ENCODE measurements around the gene LRRD1. TPM values are rescaled to one million over a fixed set of nuclear protein-coding genes. Genes with fewer than 3 reads are reported as not detected.

LRRD1 gene
- total and polyA plus RNA-seq, 2 of the 8 experiments (the other 6 are each of a cell fraction or from before 2014, with no cell fraction given), result not detected

DNA sequence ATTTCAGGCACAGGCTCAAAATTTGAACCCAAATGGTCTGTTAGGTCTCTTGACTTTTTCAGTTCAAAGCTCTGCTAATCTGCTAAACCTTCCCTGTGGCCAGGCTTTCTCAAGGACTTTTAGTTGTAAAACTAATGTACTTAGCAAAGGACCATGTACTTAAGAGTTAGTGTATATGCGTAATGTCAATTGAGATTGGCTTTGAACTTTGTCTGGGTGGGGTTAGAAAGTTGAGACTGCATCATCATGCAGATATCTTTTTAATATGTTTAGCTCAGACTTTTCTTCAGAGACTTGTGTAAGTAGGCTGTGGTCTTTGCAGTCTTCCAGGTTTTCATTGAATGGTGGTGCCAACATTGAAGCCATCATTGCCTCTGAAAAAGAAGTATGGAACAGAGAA lies 78.4 kb downstream of the LRRD1 start:
- DNase-seq (ENCODE audit: low read depth in 1 of 2, low spot score in 2 of 2) (no peak), FAIRE-seq (no peak)
- Histone ChIP-seq H3K79me2 (ENCODE audit: control insufficient read depth in 1 of 2, insufficient read depth in 2 of 2, low read length in 2 of 2) (no peaks in the 10 kb centered on the region), H2AK5ac (ENCODE audit: low read depth, low read length) (no peak overlapping the region), H3K4me3 (ENCODE audit: extremely low read depth in 1 of 4, insufficient read depth in 2 of 4, low read depth in 3 of 4, low read length in 4 of 4) (no peak overlapping the region), H3K79me1 (ENCODE audit: low read depth, low read length) (no peaks in the 10 kb centered on the region), H3K18ac (ENCODE audit: extremely low read depth, low read length) (no peak overlapping the region), H3K36me3 (ENCODE audit: control insufficient read depth in 2 of 4, insufficient read depth in 4 of 4, low read length in 3 of 4) (peaks cover 6 to 25% (median 17%) of the 10 kb centered on the region in 4 experiments; a peak in 6 of 8 replicates), H3K23ac (ENCODE audit: insufficient read length) (no peak overlapping the region), H4K91ac (replicated peaks; ENCODE audit: insufficient read length, low read length) (no peak overlapping the region), H3K4me1 (replicated peaks in 1 of 4; ENCODE audit: control insufficient read depth in 3 of 4, insufficient read depth in 4 of 4, low read length in 3 of 4) (no peaks in the 10 kb centered on the region), H4K20me1 (replicated peaks in 1 of 2; ENCODE audit: control insufficient read depth in 1 of 2, insufficient read depth in 2 of 2, low read length in 2 of 2) (no peaks in the 10 kb centered on the region), H2BK15ac (ENCODE audit: low read length) (no peak overlapping the region), H3K4ac (replicated peaks; ENCODE audit: insufficient read length, low read depth, low read length) (no peak overlapping the region), H2BK20ac (ENCODE audit: low read length) (no peak overlapping the region), H3K4me2 (ENCODE audit: insufficient read depth in 1 of 2, low read depth in 2 of 2, low read length in 2 of 2) (no peak overlapping the region), H3K9ac (replicated peaks in 1 of 4; ENCODE audit: extremely low read depth in 1 of 4, low read depth in 3 of 4, low read length in 3 of 4) (no peak overlapping the region), H2BK5ac (ENCODE audit: low read depth, low read length) (no peak overlapping the region), H3K56ac (replicated peaks; ENCODE audit: insufficient read length, low read depth, low read length) (no peak overlapping the region), H3K23me2 (ENCODE audit: low read depth, low read length) (no peaks in the 10 kb centered on the region), H3K9me3 (ENCODE audit: insufficient read depth in 2 of 2, low read depth in 1 of 2, low read length in 1 of 2) (no peaks in the 10 kb centered on the region), H4K5ac (ENCODE audit: insufficient read length, low read depth, low read length) (no peak overlapping the region), H2BK120ac (replicated peaks; ENCODE audit: low read depth, low read length) (no peak overlapping the region), H4K8ac (ENCODE audit: extremely low read depth, insufficient read depth, low read length) (no peak overlapping the region), H2BK12ac (ENCODE audit: low read depth, low read length) (no peak overlapping the region), H2AFZ (ENCODE audit: low read length) (no peak overlapping the region), H3K14ac (ENCODE audit: insufficient read length) (no peak overlapping the region), H3K27me3 (replicated peaks in 1 of 4; ENCODE audit: control insufficient read depth in 3 of 4, extremely low read depth in 1 of 4, insufficient read depth in 3 of 4, low read length in 3 of 4) (no peaks in the 10 kb centered on the region), H3K27ac (ENCODE audit: low read depth, low read length) (no peak overlapping the region)
- ChIA-PET CTCF (ENCODE audit: partially characterized antibody) (no interaction called here), POLR2A (ENCODE audit: partially characterized antibody) (interaction anchor here (0.6 kb wide), 1 partner anchor 29 kb away, joined by 4 read pairs; no protein-coding TSS in a partner anchor)
- WGBS, 2 experiments (ENCODE audit: extremely low coverage in 1 of 2, insufficient coverage in 1 of 2, insufficient read length in 1 of 2, insufficient replicate concordance in 2 of 2, low coverage in 1 of 2, low lambda C conversion rate in 2 of 2, missing lambda C conversion rate in 1 of 2), result 93% methylated on average over 1 of the region's 1 CpG; no CpG with 5 or more reads in 1 of the 2 experiments
- TF ChIP-seq TBP (IDR thresholded peaks at IDR 0.05; ENCODE audit: low read depth, low read length) (no peak), SRF (IDR thresholded peaks at IDR 0.05; ENCODE audit: low read depth, low read length) (no peak), USF2 (IDR thresholded peaks at IDR 0.05; ENCODE audit: low read length) (no peak), RAD21 (IDR thresholded peaks at IDR 0.05 in 1 of 2, conservative IDR thresholded peaks at IDR 0.05 in 1 of 2; ENCODE audit: low read depth in 2 of 2, low read length in 2 of 2) (no peak)
